Measurements from ENCODE around the gene LRRC75A. TPM values are rescaled to one million over a fixed set of nuclear protein-coding genes. Genes with fewer than 3 reads are reported as not detected.

The LRRC75A gene
- total RNA-seq, 1 experiment from 2014 or later = 1.2 TPM

DNA sequence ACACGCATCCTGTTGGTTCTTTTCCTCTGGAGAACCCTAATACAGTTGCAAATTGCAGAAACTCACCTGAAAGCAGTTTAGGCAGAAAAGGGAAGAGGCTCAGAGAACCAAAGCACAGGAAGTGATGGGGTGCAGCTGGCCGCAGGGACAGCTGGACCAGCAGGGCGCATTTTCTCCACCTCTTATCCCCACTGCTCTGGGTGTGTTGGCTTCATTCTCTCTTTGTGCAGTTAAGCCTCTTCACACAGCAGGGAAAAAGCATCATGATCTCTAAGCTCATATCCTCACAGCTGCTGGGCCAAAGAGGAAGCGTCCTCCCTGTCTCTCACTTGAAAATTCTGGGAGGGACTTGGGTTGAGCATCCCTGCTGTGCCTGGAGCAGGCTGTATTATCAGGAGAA, 20.0 kb upstream of the LRRC75A start:
- no TSS peak for BruUV-seq (replicated peaks)
- Histone ChIP-seq H3K9me3 (ENCODE audit: control insufficient read depth, insufficient read depth, low read depth, low read length) (no peaks in the 10 kb centered on the region), H3K27ac (ENCODE audit: low read length) (no peak overlapping the region), H3K36me3 (ENCODE audit: control insufficient read depth, insufficient read depth, low read length) (no peaks in the 10 kb centered on the region), H3K4me3 (ENCODE audit: low read depth in 2 of 2, low read length in 2 of 2) (no peak overlapping the region), H3K27me3 (ENCODE audit: control insufficient read depth, insufficient read depth, low read length) (no peaks in the 10 kb centered on the region), H3K4me1 (ENCODE audit: control insufficient read depth, insufficient read depth, low read length) (no peaks in the 10 kb centered on the region)
- in situ Hi-C loops (cut with HindIII; ENCODE audit: low pct_unique_long_range_greater_than_20kb, low sequenced_read_pairs) = no loop called here
- intact Hi-C loops (cut with micrococcal nuclease; ENCODE audit: unreplicated experiment) = no loop called here
- DNase-seq (ENCODE audit: low read depth, low spot score) (no peak), ATAC-seq (no peak)
- POLR2A ChIA-PET = interaction anchor here (0.9 kb wide), 1 partner anchor 74 kb away, joined by 6 read pairs; no protein-coding TSS in a partner anchor
- TF ChIP-seq SIN3A (IDR thresholded peaks at IDR 0.05; ENCODE audit: borderline replicate concordance, insufficient read depth, low read depth, low read length) (no peak), TCF7L2 (IDR thresholded peaks at IDR 0.05; ENCODE audit: low read depth, low read length) (no peak), CTCF (IDR thresholded peaks at IDR 0.05) (no peak), POLR2AphosphoS5 (IDR thresholded peaks at IDR 0.05; ENCODE audit: low read depth, low read length) (no peak)
- TF ChIP-seq, protein P1, sequence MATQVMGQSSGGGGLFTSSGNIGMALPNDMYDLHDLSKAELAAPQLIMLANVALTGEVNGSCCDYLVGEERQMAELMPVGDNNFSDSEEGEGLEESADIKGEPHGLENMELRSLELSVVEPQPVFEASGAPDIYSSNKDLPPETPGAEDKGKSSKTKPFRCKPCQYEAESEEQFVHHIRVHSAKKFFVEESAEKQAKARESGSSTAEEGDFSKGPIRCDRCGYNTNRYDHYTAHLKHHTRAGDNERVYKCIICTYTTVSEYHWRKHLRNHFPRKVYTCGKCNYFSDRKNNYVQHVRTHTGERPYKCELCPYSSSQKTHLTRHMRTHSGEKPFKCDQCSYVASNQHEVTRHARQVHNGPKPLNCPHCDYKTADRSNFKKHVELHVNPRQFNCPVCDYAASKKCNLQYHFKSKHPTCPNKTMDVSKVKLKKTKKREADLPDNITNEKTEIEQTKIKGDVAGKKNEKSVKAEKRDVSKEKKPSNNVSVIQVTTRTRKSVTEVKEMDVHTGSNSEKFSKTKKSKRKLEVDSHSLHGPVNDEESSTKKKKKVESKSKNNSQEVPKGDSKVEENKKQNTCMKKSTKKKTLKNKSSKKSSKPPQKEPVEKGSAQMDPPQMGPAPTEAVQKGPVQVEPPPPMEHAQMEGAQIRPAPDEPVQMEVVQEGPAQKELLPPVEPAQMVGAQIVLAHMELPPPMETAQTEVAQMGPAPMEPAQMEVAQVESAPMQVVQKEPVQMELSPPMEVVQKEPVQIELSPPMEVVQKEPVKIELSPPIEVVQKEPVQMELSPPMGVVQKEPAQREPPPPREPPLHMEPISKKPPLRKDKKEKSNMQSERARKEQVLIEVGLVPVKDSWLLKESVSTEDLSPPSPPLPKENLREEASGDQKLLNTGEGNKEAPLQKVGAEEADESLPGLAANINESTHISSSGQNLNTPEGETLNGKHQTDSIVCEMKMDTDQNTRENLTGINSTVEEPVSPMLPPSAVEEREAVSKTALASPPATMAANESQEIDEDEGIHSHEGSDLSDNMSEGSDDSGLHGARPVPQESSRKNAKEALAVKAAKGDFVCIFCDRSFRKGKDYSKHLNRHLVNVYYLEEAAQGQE (IDR thresholded peaks at IDR 0.05; ENCODE audit: insufficient read depth in 1 of 2, low read depth in 2 of 2, low read length in 1 of 2) = no peak
- CTCF ChIA-PET = no interaction called here

GRCh38 chr17:16511593-16511992, 19.6 kb upstream of the LRRC75A start:
- Histone ChIP-seq H3K9me3 (ENCODE audit: control insufficient read depth, insufficient read depth, low read depth, low read length) (no peaks in the 10 kb centered on the region), H3K4me3 (ENCODE audit: low read depth in 2 of 2, low read length in 2 of 2) (no peak overlapping the region), H3K27ac (ENCODE audit: low read length) (no peak overlapping the region), H3K27me3 (ENCODE audit: control insufficient read depth, insufficient read depth, low read length) (no peaks in the 10 kb centered on the region), H3K4me1 (ENCODE audit: control insufficient read depth, insufficient read depth, low read length) (no peaks in the 10 kb centered on the region), H3K36me3 (ENCODE audit: control insufficient read depth, insufficient read depth, low read length) (no peaks in the 10 kb centered on the region)
- in situ Hi-C loops (cut with HindIII; ENCODE audit: low pct_unique_long_range_greater_than_20kb, low sequenced_read_pairs) (no loop called here), intact Hi-C loops (cut with micrococcal nuclease; ENCODE audit: unreplicated experiment) (no loop called here)
- TF ChIP-seq CTCF (IDR thresholded peaks at IDR 0.05) (no peak), SIN3A (IDR thresholded peaks at IDR 0.05; ENCODE audit: borderline replicate concordance, insufficient read depth, low read depth, low read length) (no peak), POLR2AphosphoS5 (IDR thresholded peaks at IDR 0.05; ENCODE audit: low read depth, low read length) (no peak), TCF7L2 (IDR thresholded peaks at IDR 0.05; ENCODE audit: low read depth, low read length) (no peak)
- TF ChIP-seq, protein P1 (IDR thresholded peaks at IDR 0.05; ENCODE audit: insufficient read depth in 1 of 2, low read depth in 2 of 2, low read length in 1 of 2) = no peak
- ChIA-PET CTCF (interaction anchor here (0.6 kb wide), 1 partner anchor 57 kb away, joined by 4 read pairs; no protein-coding TSS in a partner anchor), POLR2A (no interaction called here)
- ATAC-seq = no peak
- BruUV-seq (replicated peaks) = no TSS peak
- no peak for DNase-seq (ENCODE audit: low read depth, low spot score)

All from Panc1 (cell line).